ENCODE results near the gene PAFAH2. TPM values are rescaled to one million over a fixed set of nuclear protein-coding genes. Genes with fewer than 3 reads are reported as not detected.

Gene PAFAH2
- total and polyA plus RNA-seq, 7 experiments from 2014 or later, result 11.4 to 36.0 (median 19.5) TPM

DNA sequence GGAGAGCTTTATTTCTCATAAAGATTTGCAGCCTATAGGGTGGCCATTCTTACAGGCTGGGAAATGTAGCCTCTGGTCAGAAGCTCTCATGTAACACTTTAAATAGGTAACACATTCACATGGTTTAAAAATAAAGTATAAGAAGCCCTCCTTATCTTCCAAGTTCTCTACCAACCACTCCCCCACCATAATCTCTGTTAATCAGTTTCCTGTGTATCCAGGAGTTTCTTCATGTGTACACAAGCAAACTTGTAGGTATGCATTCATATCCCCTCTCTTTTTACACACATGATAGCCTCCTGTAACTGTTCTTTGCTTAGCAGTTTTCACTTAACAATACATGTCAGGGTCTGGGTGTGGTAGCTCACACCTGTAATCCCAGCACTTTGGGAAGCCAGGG is 86.7 kb downstream of the PAFAH2 start:
- Mint-ChIP-seq H3K4me3 (no peak overlapping the region), H3K9me3 (no peaks in the 10 kb centered on the region), H3K4me1 (peaks cover 0 to 10% (median 6%) of the 10 kb centered on the region in 7 donors), H3K27ac (peak overlapping the region in 1 of 9 donors; percentile 33), H3K36me3 (no peaks in the 10 kb centered on the region), H3K27me3 (peaks cover 0 to 38% (median 0%) of the 10 kb centered on the region in 5 donors)
- no peak for ATAC-seq
- H3K27me3 ChIP-seq (ENCODE audit: control insufficient read depth in 2 of 2, insufficient read depth in 2 of 2, low read length in 2 of 2), result no peaks in the 10 kb centered on the region
- H3K4me3 ChIP-seq (ENCODE audit: low read length), result no peak overlapping the region
- CTCF ChIA-PET, result no interaction called here
- no peaks in the 10 kb centered on the region for H3K4me1 ChIP-seq (ENCODE audit: control insufficient read depth in 2 of 2, insufficient read depth in 2 of 2, low read length in 2 of 2)
- no peak for DNase-seq
- POLR2A ChIA-PET, result interaction anchor here (1.4 kb wide), 1 partner anchor 11 kb away, joined by 5 read pairs; no protein-coding TSS in a partner anchor
- H3K9me3 ChIP-seq (ENCODE audit: control insufficient read depth in 2 of 3, low read length in 3 of 3), result no peaks in the 10 kb centered on the region
- intact Hi-C loops (cut with micrococcal nuclease), result no loop called here
- no peak overlapping the region for H3K27ac ChIP-seq (ENCODE audit: low read depth, low read length)
- H3K36me3 ChIP-seq (ENCODE audit: control insufficient read depth in 2 of 3, insufficient read depth in 3 of 3, low read length in 3 of 3), result no peaks in the 10 kb centered on the region

Other genes starting within 250 kb of the PAFAH2 start
- 10 to 100 TPM; 11.9 to 27.7 (median 25.8) TPM for gene SELENON, start 197.9 kb downstream of the PAFAH2 start, total RNA-seq
- gene SELENON, start 197.9 kb downstream of the PAFAH2 start, polyA plus RNA-seq, result 1 to 10 TPM; 2.6 to 5.6 TPM
- gene MTFR1L, start 178.1 kb downstream of the PAFAH2 start, total RNA-seq, result 10 to 100 TPM; 39.6 to 60.2 (median 42.3) TPM
- 10 to 100 TPM; 42.4 to 51.2 TPM for gene MTFR1L, start 178.1 kb downstream of the PAFAH2 start, polyA plus RNA-seq
- 1 to 10 TPM in 1 of 5 experiments, under 1 TPM in 1, not detected in 3; 0.83 to 4.3 TPM for gene AUNIP, start 138.6 kb downstream of the PAFAH2 start, total RNA-seq
- not detected for gene AUNIP, start 138.6 kb downstream of the PAFAH2 start, polyA plus RNA-seq
- 1 to 10 TPM; 3.4 to 6.0 (median 4.0) TPM for gene PAQR7, start 122.4 kb downstream of the PAFAH2 start, total RNA-seq
- under 1 TPM; 0.21 to 0.51 TPM for gene PAQR7, start 122.4 kb downstream of the PAFAH2 start, polyA plus RNA-seq
- 100 to 1,000 TPM in 1 of 5 experiments, 10 to 100 TPM in 4; 29.3 to 347 (median 75.3) TPM for gene STMN1, start 91.6 kb downstream of the PAFAH2 start, total RNA-seq
- gene STMN1, start 91.6 kb downstream of the PAFAH2 start, polyA plus RNA-seq, result 100 to 1,000 TPM; 247 to 289 TPM
- gene EXTL1, start 23.7 kb upstream of the PAFAH2 start, total RNA-seq, result under 1 TPM in 2 of 5 experiments, not detected in 3; 0.14 to 0.32 TPM
- not detected for gene EXTL1, start 23.7 kb upstream of the PAFAH2 start, polyA plus RNA-seq
- gene SLC30A2, start 48.1 kb upstream of the PAFAH2 start, total RNA-seq, result not detected
- not detected for gene SLC30A2, start 48.1 kb upstream of the PAFAH2 start, polyA plus RNA-seq
- gene TRIM63, start 69.6 kb upstream of the PAFAH2 start, total RNA-seq, result not detected
- not detected for gene TRIM63, start 69.6 kb upstream of the PAFAH2 start, polyA plus RNA-seq
- gene PDIK1L, start 113.8 kb upstream of the PAFAH2 start, total RNA-seq, result 10 to 100 TPM in 4 of 5 experiments, 1 to 10 TPM in 1; 9.1 to 29.6 (median 20.3) TPM
- gene PDIK1L, start 113.8 kb upstream of the PAFAH2 start, polyA plus RNA-seq, result 1 to 10 TPM; 4.7 to 7.4 TPM
- not detected for gene FAM110D, start 161.0 kb upstream of the PAFAH2 start, total RNA-seq
- gene FAM110D, start 161.0 kb upstream of the PAFAH2 start, polyA plus RNA-seq, result not detected
- gene C1orf232, start 170.9 kb upstream of the PAFAH2 start, total RNA-seq, result not detected
- not detected for gene C1orf232, start 170.9 kb upstream of the PAFAH2 start, polyA plus RNA-seq
- gene ZNF593, start 171.8 kb upstream of the PAFAH2 start, total RNA-seq, result 10 to 100 TPM in 2 of 5 experiments, 1 to 10 TPM in 3; 7.8 to 36.3 (median 9.6) TPM
- gene ZNF593, start 171.8 kb upstream of the PAFAH2 start, polyA plus RNA-seq, result 10 to 100 TPM; 22.2 to 25.3 TPM
- not detected for gene ZNF593OS, start 173.8 kb upstream of the PAFAH2 start, total RNA-seq
- under 1 TPM in 1 of 2 donors, not detected in 1; 0.97 TPM for gene ZNF593OS, start 173.8 kb upstream of the PAFAH2 start, polyA plus RNA-seq
- 1 to 10 TPM; 2.4 to 7.5 (median 4.6) TPM for gene CNKSR1, start 179.4 kb upstream of the PAFAH2 start, total RNA-seq
- 1 to 10 TPM in 1 of 2 donors, under 1 TPM in 1; 0.63 to 1.4 TPM for gene CNKSR1, start 179.4 kb upstream of the PAFAH2 start, polyA plus RNA-seq
- not detected for gene CATSPER4, start 192.5 kb upstream of the PAFAH2 start, total RNA-seq
- not detected for gene CATSPER4, start 192.5 kb upstream of the PAFAH2 start, polyA plus RNA-seq
- gene CEP85, start 236.1 kb upstream of the PAFAH2 start, total RNA-seq, result 10 to 100 TPM; 12.1 to 34.8 (median 20.7) TPM
- 10 to 100 TPM in 1 of 2 donors, 1 to 10 TPM in 1; 5.4 to 12.1 TPM for gene CEP85, start 236.1 kb upstream of the PAFAH2 start, polyA plus RNA-seq

Measured in naive thymus-derived CD4-positive, alpha-beta T cell (primary cell).